B cell (primary cell): ENCODE results near the gene ZNF771. TPM values are rescaled to one million over a fixed set of nuclear protein-coding genes. Genes with fewer than 3 reads are reported as not detected.
"Not testable (repeated sequence)": the region's sequence is repeated elsewhere in the genome, so short reads cannot be mapped to it uniquely, and the experiment has no call there.

Experiments used
- ATAC-seq: fragments of 200-7000 bp; cut with Tn5 transposase; one replicate; pipeline ENCODE4 v1.10.0; 2021; ENCODE audit warnings: low read depth, mild to moderate bottlenecking, moderate number of reproducible peaks, moderate library complexity
- CTCF ChIA-PET: fragments of 350-600 bp; sonication (Branson Sonifier 250); formaldehyde crosslinking; loops from one replicate; lab custom pipeline; 2021; ENCODE audit warnings: antibody characterized with exemption, inconsistent platforms; lab: Charles Lee
- POLR2A ChIA-PET: fragments of 350-600 bp; sonication (Branson Sonifier 250); formaldehyde crosslinking; loops from one replicate; lab custom pipeline; 2021; ENCODE audit warnings: antibody characterized with exemption; lab: Charles Lee
- DNase-seq: peaks from one replicate; pipeline ENCODE4 v3.0.0; 2013
- H2AFZ ChIP-seq: 2 replicates; pipeline ENCODE4 v1.6.1; 2012; ENCODE audit warnings: mild to moderate bottlenecking, low read depth, low read length; ENCODE audit not compliant: insufficient read depth, poor library complexity, severe bottlenecking
- H3K27ac ChIP-seq, 2 donors: 1 replicate in 1 of 2; 2 replicates in 1 of 2; pipeline ENCODE4 v1.5.1; 2012 to 2013; ENCODE audit warnings: low read length in 2 of 2, mild to moderate bottlenecking in 2 of 2, moderate library complexity in 1 of 2
- H3K27me3 ChIP-seq, 4 experiments: fragments of 200-600 bp in 1 of 4; sonication (generic) in 1 of 4; replicated peaks in 1 of 4; 1 replicate in 2 of 4; 2 replicates in 2 of 4; pipeline versions ENCODE4 v1.6.1 to v1.7.0; 2013 to 2016; ENCODE audit warnings: low read length in 3 of 4, mild to moderate bottlenecking in 2 of 4, mixed read lengths in 1 of 4, moderate library complexity in 1 of 4; ENCODE audit not compliant: insufficient read depth in 4 of 4, control insufficient read depth in 3 of 4; ENCODE audit errors: control extremely low read depth in 1 of 4
- H3K36me3 ChIP-seq, 2 experiments: replicated peaks in 1 of 2; 1 replicate in 1 of 2; 2 replicates in 1 of 2; pipeline versions ENCODE4 v1.6.1 to v1.7.1; 2013; ENCODE audit warnings: low read length in 1 of 2; ENCODE audit not compliant: insufficient read depth in 2 of 2, control insufficient read depth in 1 of 2; ENCODE audit errors: control extremely low read depth in 1 of 2, extremely low read depth in 1 of 2
- H3K4me1 ChIP-seq, 2 donors: fragments of 200-600 bp in 1 of 2; sonication (generic) in 1 of 2; 1 replicate in 1 of 2; 2 replicates in 1 of 2; pipeline versions ENCODE4 v1.5.1 to v1.6.1; 2013 to 2017; ENCODE audit warnings: low read length in 2 of 2; ENCODE audit not compliant: control insufficient read depth in 2 of 2, insufficient read depth in 2 of 2
- H3K4me2 ChIP-seq: replicated peaks from 2 replicates; pipeline ENCODE3; 2012; ENCODE audit warnings: mild to moderate bottlenecking, low read depth, low read length; ENCODE audit not compliant: poor library complexity, severe bottlenecking
- H3K4me3 ChIP-seq, 5 experiments: fragments of 200-600 bp in 1 of 5; sonication (generic) in 1 of 5; 1 replicate in 3 of 5; 2 replicates in 2 of 5; pipeline versions ENCODE4 v1.5.1 to v1.7.0; 2011 to 2016; ENCODE audit warnings: low read length in 4 of 5, mild to moderate bottlenecking in 4 of 5, low read depth in 2 of 5, control low read depth in 1 of 5, moderate library complexity in 1 of 5; ENCODE audit not compliant: insufficient read depth in 1 of 5; ENCODE audit errors: control extremely low read depth in 1 of 5, extremely low read depth in 1 of 5
- H3K79me2 ChIP-seq: fragments of 200-600 bp; sonication (generic); one replicate; pipeline ENCODE4 v1.6.0; 2016; ENCODE audit warnings: low read length; ENCODE audit not compliant: control insufficient read depth, insufficient read depth
- H3K9ac ChIP-seq: fragments of 200-600 bp; sonication (generic); 2 replicates; pipeline ENCODE4 v1.6.1; 2017; ENCODE audit warnings: mild to moderate bottlenecking, low read length, moderate library complexity
- H3K9me3 ChIP-seq, 3 donors: one replicate each; pipeline versions ENCODE4 v1.6.1 to v1.7.1; 2013; ENCODE audit warnings: low read length in 2 of 3; ENCODE audit not compliant: control insufficient read depth in 2 of 3, insufficient read depth in 1 of 3; ENCODE audit errors: control extremely low read depth in 1 of 3
- H4K20me1 ChIP-seq: 2 replicates; pipeline ENCODE4 v1.6.0; 2012; ENCODE audit warnings: mild to moderate bottlenecking, low read length; ENCODE audit not compliant: insufficient read depth, control insufficient read depth, poor library complexity, severe bottlenecking
- H3K27ac Mint-ChIP-seq: one replicate; pipeline ENCODE4 v1.8.0; 2021; ENCODE audit warnings: mixed read lengths
- H3K27me3 Mint-ChIP-seq: one replicate; pipeline ENCODE4 v1.8.0; 2021; ENCODE audit warnings: mixed read lengths
- H3K4me1 Mint-ChIP-seq: one replicate; pipeline ENCODE4 v1.8.0; 2021; ENCODE audit warnings: mixed read lengths
- H3K4me3 Mint-ChIP-seq: one replicate; pipeline ENCODE4 v1.8.0; 2021; ENCODE audit warnings: mixed read lengths
- H3K9me3 Mint-ChIP-seq: one replicate; pipeline ENCODE4 v1.8.0; 2022; ENCODE audit warnings: mixed read lengths; ENCODE audit not compliant: insufficient read depth
- CTCF ChIP-seq: fragments of 200-600 bp; IDR thresholded peaks from one replicate; pipeline ENCODE4 v1.8.0; 2022; ENCODE audit warnings: antibody characterized with exemption, mild to moderate bottlenecking
- EZH2 ChIP-seq: IDR thresholded peaks from 2 replicates; pipeline ENCODE4 v1.6.1; 2012; ENCODE audit warnings: borderline replicate concordance, low read depth, mild to moderate bottlenecking, moderate library complexity, low read length; ENCODE audit not compliant: insufficient read depth, poor library complexity, severe bottlenecking
- WGBS: methylation state at CpG from one replicate; pipeline ENCODE4 v1.1.5; 2013; ENCODE audit warnings: missing lambda C conversion rate; ENCODE audit not compliant: insufficient coverage; 5-methylcytosine and 5-hydroxymethylcytosine counted together
- intact Hi-C: fragments of 100-400 bp; cut with micrococcal nuclease; formaldehyde crosslinking; loops from one replicate; pipeline ENCODE4 v1.10.0; 2022
- polyA plus RNA-seq: library from polyadenylated mRNA; depleted of rRNA; stranded (reverse); fragments of >200 nt; gene quantifications from 2 replicates; pipeline ENCODE4 v1.2.3, GENCODE V29; 2012
- total RNA-seq, 2 donors: library from RNA; stranded (reverse); fragments of 120-200 nt in 1 of 2; gene quantifications; 1 replicate in 1 of 2; 2 replicates in 1 of 2; pipeline versions ENCODE4 v1.2.3 to v1.2.4, GENCODE V29; 2013 to 2022

Gene ZNF771
- total and polyA plus RNA-seq, 2 donors (not counting 1 experiment from before 2014, with no cell fraction given) = 4.1 to 6.6 TPM

DNA sequence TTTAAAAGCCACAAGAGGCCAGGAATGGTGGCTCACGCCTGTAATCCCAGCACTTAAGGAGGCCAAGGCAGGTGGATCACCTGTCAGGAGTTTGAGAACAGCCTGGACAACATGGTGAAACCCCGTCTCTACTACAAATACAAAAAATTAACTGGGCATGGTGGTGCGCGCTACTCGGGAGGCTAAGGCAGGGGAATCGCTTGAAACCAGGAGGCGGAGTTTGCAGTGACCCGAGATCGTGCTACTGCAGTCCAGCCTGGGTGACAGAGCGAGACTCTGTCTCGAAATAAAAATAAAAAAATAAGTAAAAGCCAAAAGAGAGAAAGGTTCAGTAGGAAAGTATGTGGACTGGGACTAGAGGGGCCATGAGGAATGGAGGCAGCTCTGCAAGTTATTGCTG is 52.0 kb downstream of the ZNF771 start:
- Mint-ChIP-seq H3K4me1 (peaks cover 47% of the 10 kb centered on the region), H3K4me3 (peak overlapping the region; percentile 42), H3K27ac (peak overlapping the region; percentile 97), H3K9me3 (no peaks in the 10 kb centered on the region), H3K27me3 (no peaks in the 10 kb centered on the region)
- intact Hi-C loops = loop anchor here (1.0 to 5.0 kb wide), 3 partner anchors 12 to 68 kb away; partner anchors contain the start of genes SEPHS2 and ZNF768
- TF ChIP-seq EZH2 = no peak
- no peak for TF ChIP-seq CTCF
- H3K36me3 ChIP-seq = no peaks in the 10 kb centered on the region
- no peak overlapping the region for H3K4me3 ChIP-seq
- H4K20me1 ChIP-seq = no peaks in the 10 kb centered on the region
- H3K4me1 ChIP-seq = peaks cover 13 to 37% of the 10 kb centered on the region in 2 donors
- H3K9me3 ChIP-seq = no peaks in the 10 kb centered on the region
- ATAC-seq (no peak), DNase-seq (no peak)
- POLR2A ChIA-PET = interaction anchor here (0.5 to 4.8 kb wide), 9 partner anchors 9 to 199 kb away, joined by 3 to 74 read pairs (median 6); partner anchors contain the start of genes DCTPP1, FBRS and ITGAL
- no peaks in the 10 kb centered on the region for H3K79me2 ChIP-seq
- peak overlapping the region; percentile 80 for H2AFZ ChIP-seq
- CTCF ChIA-PET = interaction anchor here (0.9 to 6.1 kb wide), 7 partner anchors 11 to 139 kb away, joined by 3 to 57 read pairs (median 6); partner anchors contain the start of gene ITGAL
- peak overlapping the region; percentile 69 to 70 for H3K27ac ChIP-seq
- H3K27me3 ChIP-seq = no peaks in the 10 kb centered on the region
- H3K4me2 ChIP-seq = peak overlapping the region; percentile 73
- H3K9ac ChIP-seq = peak overlapping the region; percentile 34
- 71% methylated on average over 10 of the region's 11 CpGs for WGBS

- WGBS = 44% methylated on average over 4 of the region's 5 CpGs
- Mint-ChIP-seq H3K4me1 (peaks cover 34% of the 10 kb centered on the region), H3K27ac (peak overlapping the region; percentile 15)
Observed at GRCh38 chr16:30461426-30461825, 54.0 kb downstream of the ZNF771 start.

More at GRCh38 chr16:30461426-30461825, 54.0 kb downstream of the ZNF771 start:
- DNase-seq, H3K27ac ChIP-seq, H3K4me2 ChIP-seq, H3K9me3 Mint-ChIP-seq, H3K9ac ChIP-seq, H3K27me3 Mint-ChIP-seq, H2AFZ ChIP-seq, H3K27me3 ChIP-seq, H3K4me3 Mint-ChIP-seq, H3K79me2 ChIP-seq, ATAC-seq, H3K4me3 ChIP-seq, H3K36me3 ChIP-seq, intact Hi-C loops, H4K20me1 ChIP-seq, H3K9me3 ChIP-seq: not testable (repeated sequence)
- ChIA-PET POLR2A (interaction anchor here (0.7 to 1.2 kb wide), 3 partner anchors 9 to 30 kb away, joined by 3 to 9 read pairs (median 4); partner anchors contain the start of gene ITGAL), CTCF (interaction anchor here (0.6 to 6.1 kb wide), 5 partner anchors 9 to 175 kb away, joined by 4 to 57 read pairs (median 4); partner anchors contain the start of genes DCTPP1 and ITGAL)
- peaks cover 13 to 37% of the 10 kb centered on the region in 2 donors for H3K4me1 ChIP-seq
